Hepatic stellate cell (primary cell): ENCODE results near the gene SPATA33.
A peak's percentile ranks its signal among the peaks of the same experiment; 100 is the strongest.

Source experiments
- DNase-seq: peaks from one replicate; pipeline ENCODE4 v3.0.0; 2011; ENCODE audit warnings: low spot score

Gene SPATA33

GRCh38 chr16:89709716-89710432 is 52.2 kb downstream of the SPATA33 start:
- no peak for DNase-seq

GRCh38 chr16:89710709-89711564 is 53.3 kb downstream of the SPATA33 start:
- no peak for DNase-seq

DNA sequence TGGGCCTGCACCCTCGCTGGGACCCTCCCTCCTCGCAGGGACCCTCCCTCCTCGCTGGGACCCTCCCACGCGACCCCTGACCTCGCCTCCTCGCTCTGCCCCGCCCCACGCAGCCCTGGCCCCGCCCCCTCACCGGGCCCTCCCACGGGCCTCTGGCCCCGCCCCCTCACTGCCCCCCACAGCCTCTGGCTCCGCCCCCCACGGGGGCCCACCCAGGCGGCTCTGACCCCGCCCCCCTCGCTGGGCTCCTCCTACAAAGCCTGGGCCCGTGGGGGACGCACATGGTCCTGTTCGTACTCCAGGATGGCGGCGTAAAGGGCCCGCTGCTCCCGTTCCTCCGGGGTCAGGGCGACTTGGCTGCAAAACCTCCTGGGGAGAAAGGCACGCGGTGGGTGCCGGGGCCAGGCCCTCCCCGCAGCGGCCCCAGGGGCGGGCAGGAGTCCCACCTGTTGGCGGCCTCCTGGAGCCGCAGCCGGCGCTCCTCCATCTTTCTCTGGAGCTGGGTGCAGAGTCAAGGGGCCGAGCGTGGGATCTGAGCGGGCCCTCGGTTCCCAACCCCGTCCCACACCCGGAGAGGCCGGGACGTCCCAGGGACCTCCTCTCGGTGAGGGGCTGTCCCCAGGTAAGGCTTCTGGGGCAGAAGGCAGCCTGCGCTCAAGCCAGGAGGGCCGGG is 54.1 kb downstream of the SPATA33 start:
- DNase-seq: peak; percentile 78

- no peak for DNase-seq
Observed at GRCh38 chr16:89712274-89712781, 54.7 kb downstream of the SPATA33 start.

GRCh38 chr16:89716493-89716892 is 58.9 kb downstream of the SPATA33 start:
- no peak for DNase-seq

- no peak for DNase-seq
Observed at GRCh38 chr16:89716916-89717687, 59.5 kb downstream of the SPATA33 start.

GRCh38 chr16:89717688-89718505 is 60.3 kb downstream of the SPATA33 start:
- no peak for DNase-seq
